MM.1S (cell line): Measurements from ENCODE around the gene SPOCD1.

Source experiments
- DNase-seq: peaks from one replicate; pipeline ENCODE4 v3.0.0-alpha.2; 2015
- H2AFZ ChIP-seq: fragments of 300-600 bp; sonication (generic); 2 replicates; pipeline ENCODE4 v1.6.0; 2016; ENCODE audit warnings: antibody characterized with exemption, low read length
- H3F3A ChIP-seq: fragments of 300-600 bp; sonication (generic); 2 replicates; pipeline ENCODE4 v1.6.1; 2016; ENCODE audit warnings: mild to moderate bottlenecking, antibody characterized with exemption, low read length, moderate library complexity, mixed read lengths; ENCODE audit not compliant: insufficient read depth
- H3K27ac ChIP-seq: fragments of 300-600 bp; sonication (generic); 2 replicates; pipeline ENCODE4 v1.5.1; 2016; ENCODE audit warnings: mild to moderate bottlenecking, low read length
- H3K27me3 ChIP-seq: fragments of 300-600 bp; sonication (generic); replicated peaks from 2 replicates; pipeline ENCODE4 v1.6.0; 2016; ENCODE audit warnings: low read length; ENCODE audit not compliant: insufficient read depth
- H3K36me3 ChIP-seq: fragments of 300-600 bp; sonication (generic); replicated peaks from 2 replicates; pipeline ENCODE4 v1.6.1; 2016; ENCODE audit warnings: mild to moderate bottlenecking, low read length, mixed read lengths; ENCODE audit not compliant: insufficient read depth
- H3K4me1 ChIP-seq: fragments of 300-600 bp; sonication (generic); 2 replicates; pipeline ENCODE4 v1.6.1; 2016; ENCODE audit warnings: low read length, mixed read lengths
- H3K4me2 ChIP-seq: fragments of 300-600 bp; sonication (generic); 2 replicates; pipeline ENCODE4 v1.6.0; 2016; ENCODE audit warnings: low read depth, low read length
- H3K4me3 ChIP-seq: fragments of 300-600 bp; sonication (generic); 2 replicates; pipeline ENCODE4 v1.5.1; 2016; ENCODE audit warnings: low read length, mixed read lengths
- H3K79me2 ChIP-seq: fragments of 300-600 bp; sonication (generic); 2 replicates; pipeline ENCODE4 v1.6.1; 2016; ENCODE audit warnings: mixed run types, low read length, mixed read lengths
- H3K9ac ChIP-seq: fragments of 300-600 bp; sonication (generic); 2 replicates; pipeline ENCODE4 v1.6.1; 2016; ENCODE audit warnings: low read length, mixed read lengths
- H3K9me2 ChIP-seq: fragments of 300-600 bp; sonication (generic); replicated peaks from 2 replicates; pipeline ENCODE4 v1.6.1; 2016; ENCODE audit warnings: mild to moderate bottlenecking, low read length, mixed read lengths; ENCODE audit not compliant: insufficient read depth
- H3K9me3 ChIP-seq: fragments of 300-600 bp; sonication (generic); replicated peaks from 2 replicates; pipeline ENCODE4 v1.6.1; 2016; ENCODE audit warnings: mild to moderate bottlenecking, low read length, mixed read lengths; ENCODE audit not compliant: insufficient read depth
- H4K20me1 ChIP-seq: fragments of 300-600 bp; sonication (generic); 2 replicates; pipeline ENCODE4 v1.6.1; 2016; ENCODE audit warnings: mild to moderate bottlenecking, low read length, moderate library complexity, mixed read lengths; ENCODE audit not compliant: insufficient read depth
- EZH2 ChIP-seq: fragments of 300-600 bp; sonication (generic); optimal IDR thresholded peaks from 2 replicates; pipeline ENCODE3; 2017; ENCODE audit warnings: low read depth, mild to moderate bottlenecking, antibody characterized with exemption, low read length, mixed read lengths
- EZH2phosphoT487 ChIP-seq: fragments of 300-600 bp; sonication (generic); IDR thresholded peaks from 2 replicates; pipeline ENCODE4 v1.6.1; 2018; ENCODE audit warnings: antibody characterized with exemption, low read length
- TF ChIP-seq, protein P1 (sequence below): fragments of 300-600 bp; sonication (generic); IDR thresholded peaks from 2 replicates; pipeline ENCODE4 v1.5.1; 2016; ENCODE audit warnings: antibody characterized with exemption, low read length, mixed read lengths

Gene SPOCD1

GRCh38 chr1:31758823-31759222 lies 57.0 kb downstream of the SPOCD1 start:
- H2AFZ ChIP-seq = no peak overlapping the region
- H3K4me2 ChIP-seq = no peak overlapping the region
- H3K27me3 ChIP-seq = peaks cover 11% of the 10 kb centered on the region
- no peak overlapping the region for H3K27ac ChIP-seq
- TF ChIP-seq, protein P1, sequence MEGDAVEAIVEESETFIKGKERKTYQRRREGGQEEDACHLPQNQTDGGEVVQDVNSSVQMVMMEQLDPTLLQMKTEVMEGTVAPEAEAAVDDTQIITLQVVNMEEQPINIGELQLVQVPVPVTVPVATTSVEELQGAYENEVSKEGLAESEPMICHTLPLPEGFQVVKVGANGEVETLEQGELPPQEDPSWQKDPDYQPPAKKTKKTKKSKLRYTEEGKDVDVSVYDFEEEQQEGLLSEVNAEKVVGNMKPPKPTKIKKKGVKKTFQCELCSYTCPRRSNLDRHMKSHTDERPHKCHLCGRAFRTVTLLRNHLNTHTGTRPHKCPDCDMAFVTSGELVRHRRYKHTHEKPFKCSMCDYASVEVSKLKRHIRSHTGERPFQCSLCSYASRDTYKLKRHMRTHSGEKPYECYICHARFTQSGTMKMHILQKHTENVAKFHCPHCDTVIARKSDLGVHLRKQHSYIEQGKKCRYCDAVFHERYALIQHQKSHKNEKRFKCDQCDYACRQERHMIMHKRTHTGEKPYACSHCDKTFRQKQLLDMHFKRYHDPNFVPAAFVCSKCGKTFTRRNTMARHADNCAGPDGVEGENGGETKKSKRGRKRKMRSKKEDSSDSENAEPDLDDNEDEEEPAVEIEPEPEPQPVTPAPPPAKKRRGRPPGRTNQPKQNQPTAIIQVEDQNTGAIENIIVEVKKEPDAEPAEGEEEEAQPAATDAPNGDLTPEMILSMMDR = no peak
- TF ChIP-seq EZH2 (no peak), EZH2phosphoT487 (no peak)
- no peaks in the 10 kb centered on the region for H3K9me3 ChIP-seq
- no peaks in the 10 kb centered on the region for H4K20me1 ChIP-seq
- H3K9me2 ChIP-seq = no peaks in the 10 kb centered on the region
- no peak overlapping the region for H3K9ac ChIP-seq
- DNase-seq = no peak
- 0 out of 2 replicates have a peak, but pooled peaks cover 8% of the 10 kb centered on the region for H3K4me1 ChIP-seq
- no peak overlapping the region for H3K4me3 ChIP-seq
- no peaks in the 10 kb centered on the region for H3F3A ChIP-seq
- no peaks in the 10 kb centered on the region for H3K36me3 ChIP-seq
- H3K79me2 ChIP-seq = no peaks in the 10 kb centered on the region

DNA sequence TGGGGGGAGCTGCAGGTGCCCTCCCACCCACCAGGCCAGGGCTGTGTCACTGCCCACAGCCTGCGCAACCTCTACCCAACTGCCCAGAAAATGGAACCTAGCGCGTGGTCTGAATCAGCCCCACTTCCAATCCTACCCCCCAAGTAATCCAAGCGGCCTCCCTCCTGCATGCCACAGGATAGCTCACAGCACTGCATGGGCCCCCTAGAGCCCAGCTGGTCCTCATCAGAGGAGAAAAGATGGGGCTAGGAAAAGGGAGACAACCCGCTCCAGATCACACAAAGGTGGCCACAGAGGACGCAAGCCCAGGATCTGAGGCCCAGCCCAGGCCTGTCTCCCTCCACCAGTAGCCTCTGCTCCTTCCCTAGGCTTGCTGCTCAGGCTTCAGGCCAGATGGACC lies 57.8 kb downstream of the SPOCD1 start:
- Histone ChIP-seq H3K27me3 (peaks cover 11% of the 10 kb centered on the region), H2AFZ (no peak overlapping the region), H4K20me1 (no peaks in the 10 kb centered on the region), H3K27ac (no peak overlapping the region), H3K9me2 (no peaks in the 10 kb centered on the region), H3K9me3 (no peaks in the 10 kb centered on the region), H3K4me2 (no peak overlapping the region), H3F3A (no peaks in the 10 kb centered on the region), H3K36me3 (no peaks in the 10 kb centered on the region), H3K79me2 (no peaks in the 10 kb centered on the region), H3K9ac (no peak overlapping the region), H3K4me1 (0 out of 2 replicates have a peak, but pooled peaks cover 8% of the 10 kb centered on the region), H3K4me3 (no peak overlapping the region)
- DNase-seq = no peak
- TF ChIP-seq, protein P1 = no peak
- no peak for TF ChIP-seq EZH2
- no peak for TF ChIP-seq EZH2phosphoT487

- no peaks in the 10 kb centered on the region for H3F3A ChIP-seq
- no peaks in the 10 kb centered on the region for H3K79me2 ChIP-seq
- no peak overlapping the region for H3K9ac ChIP-seq
- no peaks in the 10 kb centered on the region for H3K36me3 ChIP-seq
- no peak overlapping the region for H3K4me2 ChIP-seq
- no peaks in the 10 kb centered on the region for H3K9me3 ChIP-seq
- DNase-seq = no peak
- no peaks in the 10 kb centered on the region for H3K9me2 ChIP-seq
- TF ChIP-seq, protein P1 = no peak
- H3K27me3 ChIP-seq = peaks cover 10% of the 10 kb centered on the region
- H3K4me1 ChIP-seq = 0 out of 2 replicates have a peak, but pooled peaks cover 7% of the 10 kb centered on the region
- H3K27ac ChIP-seq = no peak overlapping the region
- H2AFZ ChIP-seq = no peak overlapping the region
- no peaks in the 10 kb centered on the region for H4K20me1 ChIP-seq
- no peak overlapping the region for H3K4me3 ChIP-seq
These were observed 58.6 kb downstream of the SPOCD1 start for GRCh38 chr1:31757204-31757679.
